ENCODE measurements around the gene SHISA6.

SHISA6 gene

GRCh38 chr17:11548398-11548797, 307.4 kb downstream of the SHISA6 start:
- DNase-seq = no peak

- no peak for DNase-seq
These were observed 309.4 kb downstream of the SHISA6 start for GRCh38 chr17:11550431-11550830.

- no peak for DNase-seq
These were observed 310.4 kb downstream of the SHISA6 start for GRCh38 chr17:11551442-11551841.

GRCh38 chr17:11553135-11553534, 312.1 kb downstream of the SHISA6 start:
- DNase-seq = no peak

GRCh38 chr17:11554042-11554441, 313.0 kb downstream of the SHISA6 start:
- no peak for DNase-seq

- no peak for DNase-seq
These were observed 313.5 kb downstream of the SHISA6 start for GRCh38 chr17:11554542-11554941.

GRCh38 chr17:11555530-11555929, 314.5 kb downstream of the SHISA6 start:
- DNase-seq = no peak

- no peak for DNase-seq
These were observed 316.9 kb downstream of the SHISA6 start for GRCh38 chr17:11557727-11558452.

- no peak for DNase-seq
These were observed 317.7 kb downstream of the SHISA6 start for GRCh38 chr17:11558681-11559234.

GRCh38 chr17:11559601-11560000, 318.6 kb downstream of the SHISA6 start:
- no peak for DNase-seq

- no peak for DNase-seq
These were observed 320.3 kb downstream of the SHISA6 start for GRCh38 chr17:11561281-11561680.

GRCh38 chr17:11561702-11562101, 320.7 kb downstream of the SHISA6 start:
- no peak for DNase-seq

- DNase-seq = no peak
These were observed 323.8 kb downstream of the SHISA6 start for GRCh38 chr17:11564589-11565380.

GRCh38 chr17:11565591-11565990, 324.6 kb downstream of the SHISA6 start:
- no peak for DNase-seq

- no peak for DNase-seq
These were observed 338.0 kb downstream of the SHISA6 start for GRCh38 chr17:11578998-11579397.

- DNase-seq = no peak
These were observed 339.7 kb downstream of the SHISA6 start for GRCh38 chr17:11580677-11581076.

GRCh38 chr17:11582217-11582616, 341.2 kb downstream of the SHISA6 start:
- DNase-seq = no peak

- no peak for DNase-seq
These were observed 342.4 kb downstream of the SHISA6 start for GRCh38 chr17:11583306-11583992.

- no peak for DNase-seq
These were observed 348.7 kb downstream of the SHISA6 start for GRCh38 chr17:11589716-11590115.

GRCh38 chr17:11598274-11599221, 357.5 kb downstream of the SHISA6 start, which contains the start of gene DNAH9:
Gene DNAH9, plus strand, starts transcription at chr17:11598470. Its CDS starts 29 bp downstream, at chr17:11598499.
- DNase-seq = no peak

GRCh38 chr17:11601661-11602060, 360.6 kb downstream of the SHISA6 start:
- no peak for DNase-seq

- DNase-seq = no peak
These were observed 367.4 kb downstream of the SHISA6 start for GRCh38 chr17:11608396-11608795.

Data from activated CD4-positive, CD25-positive, alpha-beta regulatory T cell treated with anti-CD3 and anti-CD28 coated beads, Interleukin-2, amount 50 U/mL, for 72 hours (primary cell).